ENCODE data around the gene MTMR10.

GRCh38 chr15:31014608-31014925, 23.1 kb upstream of the MTMR10 start:
- TF ChIP-seq POLR2A (IDR thresholded peaks at IDR 0.05) (no peak), CTCF (IDR thresholded peaks at IDR 0.05) (no peak)
